Measurements from ENCODE around the gene ALDOB. TPM values are rescaled to one million over a fixed set of nuclear protein-coding genes. Genes with fewer than 3 reads are reported as not detected.

ALDOB gene
- total and polyA plus RNA-seq, 4 donors = 527 to 2,132 (median 1,808) TPM

DNA sequence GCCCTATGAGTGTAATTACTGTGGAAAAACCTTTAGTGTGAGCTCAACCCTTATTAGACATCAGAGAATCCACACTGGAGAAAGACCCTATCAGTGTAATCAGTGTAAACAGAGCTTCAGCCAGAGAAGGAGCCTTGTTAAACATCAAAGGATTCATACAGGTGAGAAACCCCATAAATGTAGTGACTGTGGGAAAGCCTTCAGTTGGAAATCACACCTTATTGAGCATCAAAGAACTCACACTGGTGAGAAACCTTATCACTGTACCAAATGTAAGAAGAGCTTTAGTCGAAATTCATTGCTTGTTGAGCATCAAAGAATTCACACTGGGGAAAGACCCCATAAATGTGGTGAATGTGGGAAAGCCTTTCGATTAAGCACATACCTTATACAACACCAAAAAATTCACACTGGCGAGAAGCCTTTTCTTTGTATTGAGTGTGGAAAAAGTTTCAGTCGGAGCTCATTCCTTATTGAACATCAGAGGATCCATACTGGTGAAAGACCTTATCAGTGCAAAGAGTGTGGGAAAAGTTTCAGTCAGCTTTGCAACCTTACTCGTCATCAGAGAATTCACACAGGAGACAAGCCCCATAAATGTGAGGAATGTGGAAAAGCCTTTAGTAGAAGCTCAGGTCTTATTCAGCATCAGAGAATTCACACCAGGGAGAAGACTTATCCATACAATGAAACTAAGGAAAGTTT is 27.0 kb downstream of the ALDOB start:
- H3K9ac ChIP-seq (ENCODE audit: low read depth in 1 of 2, low read length in 2 of 2) = no peak overlapping the region
- TF ChIP-seq HNF4G (IDR thresholded peaks at IDR 0.05) = no peak
- TF ChIP-seq RAD21 (IDR thresholded peaks at IDR 0.05) = no peak
- TF ChIP-seq FOXA2 (IDR thresholded peaks at IDR 0.05) = no peak
- TF ChIP-seq, protein P1, sequence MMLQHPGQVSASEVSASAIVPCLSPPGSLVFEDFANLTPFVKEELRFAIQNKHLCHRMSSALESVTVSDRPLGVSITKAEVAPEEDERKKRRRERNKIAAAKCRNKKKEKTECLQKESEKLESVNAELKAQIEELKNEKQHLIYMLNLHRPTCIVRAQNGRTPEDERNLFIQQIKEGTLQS (IDR thresholded peaks at IDR 0.05) = no peak
- no peak for TF ChIP-seq CTCF (IDR thresholded peaks at IDR 0.05; ENCODE audit: low read depth, low read length, missing input control)
- no peak for TF ChIP-seq NR2F2 (IDR thresholded peaks at IDR 0.05)
- TF ChIP-seq RXRA (IDR thresholded peaks at IDR 0.05) = no peak
- TF ChIP-seq JUND (IDR thresholded peaks at IDR 0.05) = no peak
- no peak for TF ChIP-seq SP1 (IDR thresholded peaks at IDR 0.05)
- TF ChIP-seq YY1 (IDR thresholded peaks at IDR 0.05) = no peak
- TF ChIP-seq MAX (IDR thresholded peaks at IDR 0.05) = no peak
- TF ChIP-seq EGR1 (IDR thresholded peaks at IDR 0.05; ENCODE audit: low read depth in 2 of 2) = no peak
- TF ChIP-seq ZBTB33 (IDR thresholded peaks at IDR 0.05) = no peak
- no peak for TF ChIP-seq REST (IDR thresholded peaks at IDR 0.05)
- DNase-seq (ENCODE audit: low spot score) = no peak
- peak overlapping the region in 2 of 3 donors; percentile 54 to 57 for H3K4me3 ChIP-seq (ENCODE audit: low read depth in 1 of 3, low read length in 3 of 3)
- no peak overlapping the region for H3K27ac ChIP-seq (ENCODE audit: low read depth in 1 of 2, low read length in 2 of 2)
- H3K27me3 ChIP-seq (ENCODE audit: control insufficient read depth in 4 of 4, insufficient read depth in 4 of 4, low read length in 3 of 4) = no peaks in the 10 kb centered on the region
- no peaks in the 10 kb centered on the region for H3K4me1 ChIP-seq (ENCODE audit: control insufficient read depth in 4 of 4, insufficient read depth in 4 of 4, low read length in 3 of 4)
- peaks cover 35 to 88% (median 61%) of the 10 kb centered on the region in 4 donors for H3K9me3 ChIP-seq (ENCODE audit: control insufficient read depth in 4 of 4, low read length in 3 of 4)
- WGBS = 98% methylated on average over 5 of the region's 5 CpGs
- peaks cover 12 to 61% (median 56%) of the 10 kb centered on the region in 4 donors for H3K36me3 ChIP-seq (ENCODE audit: control insufficient read depth in 4 of 4, insufficient read depth in 3 of 4, low read depth in 1 of 4, low read length in 3 of 4)
